ENCODE results near the gene SLC16A14.

DNA sequence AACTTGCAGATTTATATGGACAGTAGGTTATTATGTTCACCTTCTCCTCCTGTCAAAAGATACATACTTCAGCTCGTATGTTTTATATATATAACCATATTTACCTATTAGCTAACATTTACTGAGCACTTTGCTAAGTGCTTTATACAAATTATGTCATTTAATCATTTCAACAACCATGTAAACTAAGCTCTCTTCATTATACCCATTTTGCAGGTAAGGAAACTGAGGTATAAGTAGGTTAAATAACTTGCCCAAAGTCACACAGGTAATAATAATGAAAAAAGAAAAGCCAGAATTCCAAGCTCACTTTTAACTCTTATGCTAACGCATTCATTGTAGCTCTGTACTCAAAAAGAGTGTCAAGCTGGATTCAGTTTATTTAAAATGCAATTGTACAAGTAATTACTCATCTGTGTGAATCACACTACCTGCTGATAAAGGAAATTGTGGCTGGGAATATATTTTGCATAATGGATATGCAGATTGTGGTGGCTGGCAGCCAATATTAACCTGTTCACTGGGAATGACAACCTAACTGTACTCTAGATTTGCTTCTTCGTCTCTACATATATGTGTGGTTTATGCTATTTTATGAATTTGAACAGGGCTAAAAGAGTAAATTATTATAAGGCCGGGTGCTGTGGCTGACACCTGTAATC lies 20.6 kb downstream of the SLC16A14 start:
- TF ChIP-seq CTCF (IDR thresholded peaks at IDR 0.05; ENCODE audit: insufficient read depth, low read length) (no peak), POLR2AphosphoS5 (IDR thresholded peaks at IDR 0.05; ENCODE audit: low read depth) (no peak)

All from HL-60 (cell line).